B cell (primary cell): ENCODE results near the gene KLK6. TPM values are rescaled to one million over a fixed set of nuclear protein-coding genes. Genes with fewer than 3 reads are reported as not detected.

Experiments used
- ATAC-seq: fragments of 200-7000 bp; cut with Tn5 transposase; one replicate; pipeline ENCODE4 v1.10.0; 2021; ENCODE audit warnings: low read depth, mild to moderate bottlenecking, moderate number of reproducible peaks, moderate library complexity
- CTCF ChIA-PET: fragments of 350-600 bp; sonication (Branson Sonifier 250); formaldehyde crosslinking; loops from one replicate; lab custom pipeline; 2021; ENCODE audit warnings: antibody characterized with exemption, inconsistent platforms; lab: Charles Lee
- POLR2A ChIA-PET: fragments of 350-600 bp; sonication (Branson Sonifier 250); formaldehyde crosslinking; loops from one replicate; lab custom pipeline; 2021; ENCODE audit warnings: antibody characterized with exemption; lab: Charles Lee
- DNase-seq: peaks from one replicate; pipeline ENCODE4 v3.0.0; 2013
- H2AFZ ChIP-seq: 2 replicates; pipeline ENCODE4 v1.6.1; 2012; ENCODE audit warnings: mild to moderate bottlenecking, low read depth, low read length; ENCODE audit not compliant: insufficient read depth, poor library complexity, severe bottlenecking
- H3K27ac ChIP-seq, 2 donors: 1 replicate in 1 of 2; 2 replicates in 1 of 2; pipeline ENCODE4 v1.5.1; 2012 to 2013; ENCODE audit warnings: low read length in 2 of 2, mild to moderate bottlenecking in 2 of 2, moderate library complexity in 1 of 2
- H3K27me3 ChIP-seq, 4 experiments: fragments of 200-600 bp in 1 of 4; sonication (generic) in 1 of 4; replicated peaks in 1 of 4; 1 replicate in 2 of 4; 2 replicates in 2 of 4; pipeline versions ENCODE4 v1.6.1 to v1.7.0; 2013 to 2016; ENCODE audit warnings: low read length in 3 of 4, mild to moderate bottlenecking in 2 of 4, mixed read lengths in 1 of 4, moderate library complexity in 1 of 4; ENCODE audit not compliant: insufficient read depth in 4 of 4, control insufficient read depth in 3 of 4; ENCODE audit errors: control extremely low read depth in 1 of 4
- H3K36me3 ChIP-seq, 2 experiments: replicated peaks in 1 of 2; 1 replicate in 1 of 2; 2 replicates in 1 of 2; pipeline versions ENCODE4 v1.6.1 to v1.7.1; 2013; ENCODE audit warnings: low read length in 1 of 2; ENCODE audit not compliant: insufficient read depth in 2 of 2, control insufficient read depth in 1 of 2; ENCODE audit errors: control extremely low read depth in 1 of 2, extremely low read depth in 1 of 2
- H3K4me1 ChIP-seq, 2 donors: fragments of 200-600 bp in 1 of 2; sonication (generic) in 1 of 2; 1 replicate in 1 of 2; 2 replicates in 1 of 2; pipeline versions ENCODE4 v1.5.1 to v1.6.1; 2013 to 2017; ENCODE audit warnings: low read length in 2 of 2; ENCODE audit not compliant: control insufficient read depth in 2 of 2, insufficient read depth in 2 of 2
- H3K4me2 ChIP-seq: replicated peaks from 2 replicates; pipeline ENCODE3; 2012; ENCODE audit warnings: mild to moderate bottlenecking, low read depth, low read length; ENCODE audit not compliant: poor library complexity, severe bottlenecking
- H3K4me3 ChIP-seq, 5 experiments: fragments of 200-600 bp in 1 of 5; sonication (generic) in 1 of 5; 1 replicate in 3 of 5; 2 replicates in 2 of 5; pipeline versions ENCODE4 v1.5.1 to v1.7.0; 2011 to 2016; ENCODE audit warnings: low read length in 4 of 5, mild to moderate bottlenecking in 4 of 5, low read depth in 2 of 5, control low read depth in 1 of 5, moderate library complexity in 1 of 5; ENCODE audit not compliant: insufficient read depth in 1 of 5; ENCODE audit errors: control extremely low read depth in 1 of 5, extremely low read depth in 1 of 5
- H3K79me2 ChIP-seq: fragments of 200-600 bp; sonication (generic); one replicate; pipeline ENCODE4 v1.6.0; 2016; ENCODE audit warnings: low read length; ENCODE audit not compliant: control insufficient read depth, insufficient read depth
- H3K9ac ChIP-seq: fragments of 200-600 bp; sonication (generic); 2 replicates; pipeline ENCODE4 v1.6.1; 2017; ENCODE audit warnings: mild to moderate bottlenecking, low read length, moderate library complexity
- H3K9me3 ChIP-seq, 3 donors: one replicate each; pipeline versions ENCODE4 v1.6.1 to v1.7.1; 2013; ENCODE audit warnings: low read length in 2 of 3; ENCODE audit not compliant: control insufficient read depth in 2 of 3, insufficient read depth in 1 of 3; ENCODE audit errors: control extremely low read depth in 1 of 3
- H4K20me1 ChIP-seq: 2 replicates; pipeline ENCODE4 v1.6.0; 2012; ENCODE audit warnings: mild to moderate bottlenecking, low read length; ENCODE audit not compliant: insufficient read depth, control insufficient read depth, poor library complexity, severe bottlenecking
- H3K27ac Mint-ChIP-seq: one replicate; pipeline ENCODE4 v1.8.0; 2021; ENCODE audit warnings: mixed read lengths
- H3K27me3 Mint-ChIP-seq: one replicate; pipeline ENCODE4 v1.8.0; 2021; ENCODE audit warnings: mixed read lengths
- H3K4me1 Mint-ChIP-seq: one replicate; pipeline ENCODE4 v1.8.0; 2021; ENCODE audit warnings: mixed read lengths
- H3K4me3 Mint-ChIP-seq: one replicate; pipeline ENCODE4 v1.8.0; 2021; ENCODE audit warnings: mixed read lengths
- H3K9me3 Mint-ChIP-seq: one replicate; pipeline ENCODE4 v1.8.0; 2022; ENCODE audit warnings: mixed read lengths; ENCODE audit not compliant: insufficient read depth
- EZH2 ChIP-seq: IDR thresholded peaks from 2 replicates; pipeline ENCODE4 v1.6.1; 2012; ENCODE audit warnings: borderline replicate concordance, low read depth, mild to moderate bottlenecking, moderate library complexity, low read length; ENCODE audit not compliant: insufficient read depth, poor library complexity, severe bottlenecking
- WGBS: methylation state at CpG from one replicate; pipeline ENCODE4 v1.1.5; 2013; ENCODE audit warnings: missing lambda C conversion rate; ENCODE audit not compliant: insufficient coverage; 5-methylcytosine and 5-hydroxymethylcytosine counted together
- intact Hi-C: fragments of 100-400 bp; cut with micrococcal nuclease; formaldehyde crosslinking; loops from one replicate; pipeline ENCODE4 v1.10.0; 2022
- polyA plus RNA-seq: library from polyadenylated mRNA; depleted of rRNA; stranded (reverse); fragments of >200 nt; gene quantifications from 2 replicates; pipeline ENCODE4 v1.2.3, GENCODE V29; 2012
- total RNA-seq, 2 donors: library from RNA; stranded (reverse); fragments of 120-200 nt in 1 of 2; gene quantifications; 1 replicate in 1 of 2; 2 replicates in 1 of 2; pipeline versions ENCODE4 v1.2.3 to v1.2.4, GENCODE V29; 2013 to 2022
- TF ChIP-seq, protein P1 (sequence below): fragments of 200-600 bp; IDR thresholded peaks from one replicate; pipeline ENCODE4 v1.8.0; 2022; ENCODE audit warnings: antibody characterized with exemption, mild to moderate bottlenecking

The KLK6 gene
- total and polyA plus RNA-seq, 2 donors (not counting 1 experiment from before 2014, with no cell fraction given), result not detected

DNA sequence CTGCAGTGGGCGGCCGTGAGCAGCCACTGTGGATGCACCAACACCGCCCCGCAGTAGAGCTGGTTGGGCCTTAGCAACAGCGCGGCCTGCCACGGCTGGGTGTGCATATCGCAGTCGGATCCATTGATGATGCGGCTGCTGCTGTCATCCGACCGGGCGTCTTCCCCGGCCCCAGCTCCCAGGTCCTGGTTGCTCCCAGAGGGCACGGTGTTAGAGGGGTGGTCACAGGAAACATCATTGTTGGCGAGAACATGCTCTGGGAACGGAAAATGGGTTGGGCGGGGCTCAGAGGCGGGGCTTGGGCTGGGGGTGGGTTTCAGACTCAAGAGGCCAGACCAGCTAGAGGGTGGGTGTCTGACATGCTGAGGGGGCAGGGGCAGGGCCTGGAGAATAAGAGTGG, 19.5 kb downstream of the KLK6 start:
- Histone ChIP-seq H2AFZ (no peak overlapping the region), H4K20me1 (no peaks in the 10 kb centered on the region), H3K79me2 (no peaks in the 10 kb centered on the region), H3K27ac (no peak overlapping the region), H3K4me1 (no peaks in the 10 kb centered on the region), H3K36me3 (no peaks in the 10 kb centered on the region), H3K27me3 (no peaks in the 10 kb centered on the region), H3K9me3 (peaks cover 0 to 15% (median 0%) of the 10 kb centered on the region in 3 donors), H3K9ac (no peak overlapping the region), H3K4me3 (no peak overlapping the region), H3K4me2 (no peak overlapping the region)
- 57% methylated on average over 19 of the region's 19 CpGs for WGBS
- ChIA-PET POLR2A (no interaction called here), CTCF (no interaction called here)
- no peak overlapping the region for H3K27ac Mint-ChIP-seq
- DNase-seq (no peak), ATAC-seq (no peak)
- H3K4me3 Mint-ChIP-seq, result no peak overlapping the region
- intact Hi-C loops, result no loop called here
- TF ChIP-seq, protein P1, sequence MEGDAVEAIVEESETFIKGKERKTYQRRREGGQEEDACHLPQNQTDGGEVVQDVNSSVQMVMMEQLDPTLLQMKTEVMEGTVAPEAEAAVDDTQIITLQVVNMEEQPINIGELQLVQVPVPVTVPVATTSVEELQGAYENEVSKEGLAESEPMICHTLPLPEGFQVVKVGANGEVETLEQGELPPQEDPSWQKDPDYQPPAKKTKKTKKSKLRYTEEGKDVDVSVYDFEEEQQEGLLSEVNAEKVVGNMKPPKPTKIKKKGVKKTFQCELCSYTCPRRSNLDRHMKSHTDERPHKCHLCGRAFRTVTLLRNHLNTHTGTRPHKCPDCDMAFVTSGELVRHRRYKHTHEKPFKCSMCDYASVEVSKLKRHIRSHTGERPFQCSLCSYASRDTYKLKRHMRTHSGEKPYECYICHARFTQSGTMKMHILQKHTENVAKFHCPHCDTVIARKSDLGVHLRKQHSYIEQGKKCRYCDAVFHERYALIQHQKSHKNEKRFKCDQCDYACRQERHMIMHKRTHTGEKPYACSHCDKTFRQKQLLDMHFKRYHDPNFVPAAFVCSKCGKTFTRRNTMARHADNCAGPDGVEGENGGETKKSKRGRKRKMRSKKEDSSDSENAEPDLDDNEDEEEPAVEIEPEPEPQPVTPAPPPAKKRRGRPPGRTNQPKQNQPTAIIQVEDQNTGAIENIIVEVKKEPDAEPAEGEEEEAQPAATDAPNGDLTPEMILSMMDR, result no peak
- no peak for TF ChIP-seq EZH2
- no peaks in the 10 kb centered on the region for H3K9me3 Mint-ChIP-seq
- H3K27me3 Mint-ChIP-seq, result peaks cover 37% of the 10 kb centered on the region
- H3K4me1 Mint-ChIP-seq, result no peaks in the 10 kb centered on the region

DNA sequence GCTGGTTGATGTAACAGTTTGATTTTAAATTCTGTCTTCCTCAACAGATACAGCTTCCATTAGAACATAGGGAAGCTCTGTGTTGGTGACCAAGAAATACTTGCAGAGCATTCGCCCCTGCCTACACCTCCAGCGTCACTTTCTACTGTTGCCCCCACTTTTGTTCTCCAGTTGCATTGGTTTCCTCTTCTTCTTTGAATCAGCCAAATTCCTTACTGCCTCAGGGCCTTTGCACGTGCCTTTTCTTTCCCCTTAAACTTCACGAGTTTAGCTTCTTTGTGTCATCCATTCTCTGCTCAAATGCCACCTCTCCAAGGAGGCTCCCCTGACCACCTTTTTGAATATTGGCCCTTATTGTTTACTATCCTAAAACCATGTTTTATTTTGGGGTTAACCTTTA, 22.3 kb downstream of the KLK6 start:
- Mint-ChIP-seq H3K27ac (no peak overlapping the region), H3K4me3 (no peak overlapping the region), H3K4me1 (no peaks in the 10 kb centered on the region), H3K27me3 (peaks cover 33% of the 10 kb centered on the region), H3K9me3 (no peaks in the 10 kb centered on the region)
- Histone ChIP-seq H3K4me3 (no peak overlapping the region), H3K36me3 (no peaks in the 10 kb centered on the region), H3K27ac (no peak overlapping the region), H4K20me1 (no peaks in the 10 kb centered on the region), H3K79me2 (no peaks in the 10 kb centered on the region), H3K27me3 (no peaks in the 10 kb centered on the region), H2AFZ (no peak overlapping the region), H3K4me1 (no peaks in the 10 kb centered on the region), H3K9ac (no peak overlapping the region), H3K4me2 (no peak overlapping the region), H3K9me3 (peaks cover 0 to 15% (median 0%) of the 10 kb centered on the region in 3 donors)
- DNase-seq, result no peak
- WGBS, result 79% methylated on average over 4 of the region's 4 CpGs
- intact Hi-C loops, result no loop called here
- CTCF ChIA-PET, result no interaction called here
- no peak for ATAC-seq
- POLR2A ChIA-PET, result interaction anchor here (0.6 kb wide), 1 partner anchor 632 kb away, joined by 10 read pairs; no protein-coding TSS in a partner anchor
- TF ChIP-seq EZH2, result no peak
- TF ChIP-seq, protein P1, result no peak
